ENCODE measurements around the gene LCN2. TPM values are rescaled to one million over a fixed set of nuclear protein-coding genes. Genes with fewer than 3 reads are reported as not detected.

The LCN2 gene
- total RNA-seq, result not detected

- Mint-ChIP-seq H3K27ac (no peak within 1 kb of the TSS), H3K4me3 (no peak within 1 kb of the TSS), H3K9me3 (no peaks in the 10 kb centered on the region), H3K36me3 (no peaks in the 10 kb centered on the region), H3K27me3 (no peaks in the 10 kb centered on the region), H3K4me1 (ENCODE audit: low read depth) (no peaks in the 10 kb centered on the region)
- DNase-seq, result no peak
- intact Hi-C loops (cut with micrococcal nuclease), result no loop called here
- POLR2A ChIA-PET, result no interaction called here
- CTCF ChIA-PET, result no interaction called here
These were observed at the start of gene LCN2 for GRCh38 chr9:128149001-128149701. TSS of gene LCN2 (plus strand) at chr9:128149453. CDS start at chr9:128149526, 73 bp downstream.

GRCh38 chr9:128099932-128100491, 49.2 kb upstream of the LCN2 start:
- POLR2A ChIA-PET, result no interaction called here
- H3K27me3 Mint-ChIP-seq, result no peaks in the 10 kb centered on the region
- peaks cover 25% of the 10 kb centered on the region for H3K36me3 Mint-ChIP-seq
- H3K4me1 Mint-ChIP-seq (ENCODE audit: low read depth), result peaks cover 65% of the 10 kb centered on the region
- peak; percentile 32 for DNase-seq
- peak overlapping the region; percentile 58 for H3K27ac Mint-ChIP-seq
- CTCF ChIA-PET, result interaction anchor here (1.4 to 5.3 kb wide), 3 partner anchors 18 to 157 kb away, joined by 3 to 31 read pairs (median 4); no protein-coding TSS in a partner anchor
- intact Hi-C loops (cut with micrococcal nuclease), result no loop called here
- no peak overlapping the region for H3K4me3 Mint-ChIP-seq
- no peaks in the 10 kb centered on the region for H3K9me3 Mint-ChIP-seq

GRCh38 chr9:128100581-128100980, 48.7 kb upstream of the LCN2 start:
- peaks cover 59% of the 10 kb centered on the region for H3K4me1 Mint-ChIP-seq (ENCODE audit: low read depth)
- H3K4me3 Mint-ChIP-seq, result no peak overlapping the region
- ChIA-PET CTCF (interaction anchor here (1.4 to 5.3 kb wide), 3 partner anchors 17 to 158 kb away, joined by 3 to 31 read pairs (median 4); no protein-coding TSS in a partner anchor), POLR2A (no interaction called here)
- intact Hi-C loops (cut with micrococcal nuclease), result no loop called here
- no peaks in the 10 kb centered on the region for H3K27me3 Mint-ChIP-seq
- H3K9me3 Mint-ChIP-seq, result no peaks in the 10 kb centered on the region
- H3K36me3 Mint-ChIP-seq, result peaks cover 26% of the 10 kb centered on the region
- no peak overlapping the region for H3K27ac Mint-ChIP-seq
- no peak for DNase-seq

GRCh38 chr9:128101231-128101661, 48.0 kb upstream of the LCN2 start:
- Mint-ChIP-seq H3K27me3 (no peaks in the 10 kb centered on the region), H3K4me1 (ENCODE audit: low read depth) (peaks cover 58% of the 10 kb centered on the region), H3K4me3 (no peak overlapping the region), H3K27ac (no peak overlapping the region), H3K36me3 (peaks cover 27% of the 10 kb centered on the region), H3K9me3 (no peaks in the 10 kb centered on the region)
- DNase-seq, result no peak
- CTCF ChIA-PET, result interaction anchor here (1.6 to 5.3 kb wide), 2 partner anchors 17 to 158 kb away, joined by 4 to 31 read pairs; no protein-coding TSS in a partner anchor
- intact Hi-C loops (cut with micrococcal nuclease), result no loop called here
- POLR2A ChIA-PET, result no interaction called here

GRCh38 chr9:128101690-128102089, 47.6 kb upstream of the LCN2 start:
- H3K27me3 Mint-ChIP-seq, result no peaks in the 10 kb centered on the region
- intact Hi-C loops (cut with micrococcal nuclease), result no loop called here
- DNase-seq, result no peak
- no peak overlapping the region for H3K4me3 Mint-ChIP-seq
- peaks cover 29% of the 10 kb centered on the region for H3K36me3 Mint-ChIP-seq
- H3K4me1 Mint-ChIP-seq (ENCODE audit: low read depth), result peaks cover 55% of the 10 kb centered on the region
- ChIA-PET CTCF (interaction anchor here (1.6 to 5.3 kb wide), 2 partner anchors 16 to 159 kb away, joined by 4 to 31 read pairs; no protein-coding TSS in a partner anchor), POLR2A (no interaction called here)
- H3K27ac Mint-ChIP-seq, result no peak overlapping the region
- no peaks in the 10 kb centered on the region for H3K9me3 Mint-ChIP-seq

GRCh38 chr9:128102196-128102595, 47.1 kb upstream of the LCN2 start:
- POLR2A ChIA-PET, result no interaction called here
- CTCF ChIA-PET, result interaction anchor here (1.0 to 5.3 kb wide), 4 partner anchors 8 to 17 kb away, joined by 3 to 31 read pairs (median 8); no protein-coding TSS in a partner anchor
- Mint-ChIP-seq H3K27me3 (no peaks in the 10 kb centered on the region), H3K4me1 (ENCODE audit: low read depth) (peaks cover 50% of the 10 kb centered on the region), H3K9me3 (no peaks in the 10 kb centered on the region), H3K36me3 (peaks cover 33% of the 10 kb centered on the region), H3K27ac (peak overlapping the region; percentile 52), H3K4me3 (no peak overlapping the region)
- intact Hi-C loops (cut with micrococcal nuclease), result no loop called here
- no peak for DNase-seq

- no peaks in the 10 kb centered on the region for H3K9me3 Mint-ChIP-seq
- no peaks in the 10 kb centered on the region for H3K27me3 Mint-ChIP-seq
- POLR2A ChIA-PET, result interaction anchor here (0.5 kb wide), 1 partner anchor 61 kb away, joined by 3 read pairs; no protein-coding TSS in a partner anchor
- no peak for DNase-seq
- peaks cover 38% of the 10 kb centered on the region for H3K36me3 Mint-ChIP-seq
- peak overlapping the region; percentile 38 for H3K27ac Mint-ChIP-seq
- H3K4me1 Mint-ChIP-seq (ENCODE audit: low read depth), result peaks cover 41% of the 10 kb centered on the region
- CTCF ChIA-PET, result interaction anchor here (0.6 to 2.5 kb wide), 7 partner anchors 9 to 159 kb away, joined by 3 to 11 read pairs (median 3); no protein-coding TSS in a partner anchor
- no peak overlapping the region for H3K4me3 Mint-ChIP-seq
- intact Hi-C loops (cut with micrococcal nuclease), result no loop called here
These were observed 46.2 kb upstream of the LCN2 start for GRCh38 chr9:128102861-128103588.

GRCh38 chr9:128103589-128103962, 45.7 kb upstream of the LCN2 start:
- Mint-ChIP-seq H3K4me3 (no peak overlapping the region), H3K9me3 (no peaks in the 10 kb centered on the region), H3K4me1 (ENCODE audit: low read depth) (peaks cover 36% of the 10 kb centered on the region), H3K36me3 (peaks cover 40% of the 10 kb centered on the region), H3K27ac (peak overlapping the region; percentile 38), H3K27me3 (no peaks in the 10 kb centered on the region)
- intact Hi-C loops (cut with micrococcal nuclease), result no loop called here
- POLR2A ChIA-PET, result interaction anchor here (0.5 kb wide), 1 partner anchor 61 kb away, joined by 3 read pairs; no protein-coding TSS in a partner anchor
- peak; percentile 65 for DNase-seq
- CTCF ChIA-PET, result interaction anchor here (0.6 to 2.5 kb wide), 5 partner anchors 14 to 160 kb away, joined by 3 to 11 read pairs (median 3); no protein-coding TSS in a partner anchor

- peaks cover 30% of the 10 kb centered on the region for H3K4me1 Mint-ChIP-seq (ENCODE audit: low read depth)
- H3K27ac Mint-ChIP-seq, result no peak overlapping the region
- ChIA-PET POLR2A (no interaction called here), CTCF (interaction anchor here (0.6 to 2.5 kb wide), 4 partner anchors 13 to 1897 kb away, joined by 3 to 11 read pairs (median 4); no protein-coding TSS in a partner anchor)
- DNase-seq, result no peak
- no peak overlapping the region for H3K4me3 Mint-ChIP-seq
- intact Hi-C loops (cut with micrococcal nuclease), result no loop called here
- peaks cover 40% of the 10 kb centered on the region for H3K36me3 Mint-ChIP-seq
- no peaks in the 10 kb centered on the region for H3K9me3 Mint-ChIP-seq
- H3K27me3 Mint-ChIP-seq, result no peaks in the 10 kb centered on the region
These were observed 45.1 kb upstream of the LCN2 start for GRCh38 chr9:128104171-128104618.

GRCh38 chr9:128105538-128106175, 43.6 kb upstream of the LCN2 start:
- Mint-ChIP-seq H3K9me3 (no peaks in the 10 kb centered on the region), H3K36me3 (peaks cover 40% of the 10 kb centered on the region), H3K4me1 (ENCODE audit: low read depth) (peaks cover 20% of the 10 kb centered on the region), H3K27me3 (no peaks in the 10 kb centered on the region), H3K4me3 (no peak overlapping the region), H3K27ac (no peak overlapping the region)
- no peak for DNase-seq
- intact Hi-C loops (cut with micrococcal nuclease), result no loop called here
- POLR2A ChIA-PET, result no interaction called here
- CTCF ChIA-PET, result interaction anchor here (1.4 to 2.4 kb wide), 3 partner anchors 11 to 371 kb away, joined by 3 to 18 read pairs (median 5); partner anchors contain the start of gene TOR2A

- Mint-ChIP-seq H3K36me3 (peaks cover 35% of the 10 kb centered on the region), H3K4me3 (no peak overlapping the region), H3K27me3 (no peaks in the 10 kb centered on the region), H3K27ac (no peak overlapping the region), H3K4me1 (ENCODE audit: low read depth) (peaks cover 20% of the 10 kb centered on the region), H3K9me3 (no peaks in the 10 kb centered on the region)
- intact Hi-C loops (cut with micrococcal nuclease), result no loop called here
- no peak for DNase-seq
- POLR2A ChIA-PET, result interaction anchor here (1.5 kb wide), 1 partner anchor 9 kb away, joined by 3 read pairs; no protein-coding TSS in a partner anchor
- CTCF ChIA-PET, result interaction anchor here (0.9 to 2.4 kb wide), 4 partner anchors 11 to 372 kb away, joined by 3 to 18 read pairs (median 3); partner anchors contain the start of gene TOR2A
These were observed 42.9 kb upstream of the LCN2 start for GRCh38 chr9:128106181-128106939.
